CD14-positive monocyte (primary cell): ENCODE results near the gene CLDN1. TPM values are rescaled to one million over a fixed set of nuclear protein-coding genes. Genes with fewer than 3 reads are reported as not detected.

Experiments
- DNase-seq, 3 donors: peaks; one replicate each; pipeline ENCODE4 v3.0.0-alpha.2; 2011 to 2022
- H2AFZ ChIP-seq: 2 replicates; pipeline ENCODE4 v1.6.0; 2012; ENCODE audit warnings: mild to moderate bottlenecking, low read depth, low read length, inconsistent platforms; ENCODE audit not compliant: insufficient read depth, poor library complexity, severe bottlenecking
- H3K27ac ChIP-seq, 2 donors: 1 replicate in 1 of 2; 2 replicates in 1 of 2; pipeline ENCODE4 v1.5.1; 2012 to 2013; ENCODE audit warnings: low read length in 2 of 2, control low read depth in 1 of 2, inconsistent platforms in 1 of 2, low read depth in 1 of 2, mild to moderate bottlenecking in 1 of 2
- H3K27me3 ChIP-seq, 2 donors: one replicate each; pipeline versions ENCODE4 v1.6.0 to v1.6.1; 2011 to 2013; ENCODE audit warnings: low read length in 2 of 2; ENCODE audit not compliant: control insufficient read depth in 2 of 2, insufficient read depth in 2 of 2
- H3K36me3 ChIP-seq, 2 donors: replicated peaks in 1 of 2; 1 replicate in 1 of 2; 2 replicates in 1 of 2; pipeline versions ENCODE4 v1.5.1 to v1.6.1; 2012 to 2013; ENCODE audit warnings: low read length in 2 of 2, control low read depth in 1 of 2, inconsistent platforms in 1 of 2, mild to moderate bottlenecking in 1 of 2; ENCODE audit not compliant: insufficient read depth in 2 of 2, control insufficient read depth in 1 of 2
- H3K4me1 ChIP-seq, 2 donors: 1 replicate in 1 of 2; 2 replicates in 1 of 2; pipeline versions ENCODE4 v1.5.1 to v1.6.1; 2012 to 2013; ENCODE audit warnings: low read length in 2 of 2, control low read depth in 1 of 2, inconsistent platforms in 1 of 2, mild to moderate bottlenecking in 1 of 2, moderate library complexity in 1 of 2; ENCODE audit not compliant: insufficient read depth in 2 of 2, control insufficient read depth in 1 of 2
- H3K4me2 ChIP-seq: replicated peaks from 2 replicates; pipeline ENCODE3; 2012; ENCODE audit warnings: low read length, moderate library complexity, mild to moderate bottlenecking; ENCODE audit not compliant: poor library complexity, severe bottlenecking; ENCODE audit errors: extremely low read depth
- H3K4me3 ChIP-seq, 3 experiments: fragments of 200-600 bp in 1 of 3; sonication (generic) in 1 of 3; replicated peaks in 1 of 3; 1 replicate in 2 of 3; 2 replicates in 1 of 3; pipeline ENCODE4 v1.5.1; 2011 to 2013; ENCODE audit warnings: low read length in 3 of 3, mild to moderate bottlenecking in 3 of 3, control low read depth in 2 of 3, low read depth in 2 of 3, inconsistent platforms in 1 of 3, moderate library complexity in 1 of 3
- H3K79me2 ChIP-seq: 2 replicates; pipeline ENCODE4 v1.6.0; 2012; ENCODE audit warnings: mild to moderate bottlenecking, control low read depth, inconsistent platforms, low read length, moderate library complexity; ENCODE audit not compliant: insufficient read depth
- H3K9ac ChIP-seq: 2 replicates; pipeline ENCODE4 v1.6.0; 2017; ENCODE audit warnings: low read length, mild to moderate bottlenecking; ENCODE audit not compliant: insufficient read depth, poor library complexity, severe bottlenecking
- H3K9me3 ChIP-seq, 2 donors: replicated peaks in 1 of 2; 1 replicate in 1 of 2; 2 replicates in 1 of 2; pipeline versions ENCODE4 v1.5.1 to v1.6.1; 2012 to 2013; ENCODE audit warnings: low read length in 2 of 2, control low read depth in 1 of 2; ENCODE audit not compliant: control insufficient read depth in 1 of 2, insufficient read depth in 1 of 2
- H4K20me1 ChIP-seq: 2 replicates; pipeline ENCODE4 v1.6.0; 2012; ENCODE audit warnings: mild to moderate bottlenecking, low read length, control low read depth, moderate library complexity; ENCODE audit not compliant: insufficient read depth
- H3K27ac Mint-ChIP-seq, 7 donors: one replicate each; pipeline ENCODE4 v1.8.0; 2020; ENCODE audit warnings: mild to moderate bottlenecking in 7 of 7, mixed read lengths in 7 of 7, moderate library complexity in 6 of 7, inconsistent platforms in 2 of 7
- H3K27me3 Mint-ChIP-seq, 3 donors: one replicate each; pipeline ENCODE4 v1.8.0; 2021 to 2022; ENCODE audit warnings: low read depth in 3 of 3, mild to moderate bottlenecking in 3 of 3, mixed read lengths in 3 of 3, moderate library complexity in 3 of 3, inconsistent platforms in 1 of 3
- H3K36me3 Mint-ChIP-seq, 2 donors: one replicate each; pipeline ENCODE4 v1.8.0; 2020; ENCODE audit warnings: mixed read lengths in 2 of 2, inconsistent platforms in 1 of 2, mild to moderate bottlenecking in 1 of 2
- H3K4me1 Mint-ChIP-seq: one replicate; pipeline ENCODE4 v1.8.0; 2020; ENCODE audit warnings: mild to moderate bottlenecking, mixed read lengths
- H3K4me3 Mint-ChIP-seq, 2 donors: one replicate each; pipeline ENCODE4 v1.8.0; 2020; ENCODE audit warnings: mild to moderate bottlenecking in 2 of 2, mixed read lengths in 2 of 2, moderate library complexity in 1 of 2
- H3K9me3 Mint-ChIP-seq, 7 donors: one replicate each; pipeline ENCODE4 v1.8.0; 2020 to 2022; ENCODE audit warnings: mixed read lengths in 7 of 7, mild to moderate bottlenecking in 6 of 7, moderate library complexity in 6 of 7, inconsistent platforms in 2 of 7
- WGBS: methylation state at CpG from one replicate; pipeline ENCODE4 v1.1.5; 2013; ENCODE audit warnings: missing lambda C conversion rate; ENCODE audit not compliant: insufficient coverage; 5-methylcytosine and 5-hydroxymethylcytosine counted together
- intact Hi-C, 2 donors: fragments of 100-400 bp; cut with micrococcal nuclease; formaldehyde crosslinking; loops; one replicate each; pipeline versions ENCODE4 v1.15.0 to v1.15.1; 2023
- polyA plus RNA-seq, 3 donors: library from polyadenylated mRNA; depleted of rRNA in 1 of 3; unstranded in 2 of 3; stranded (reverse) in 1 of 3; fragments of 300-500 nt in 2 of 3; fragments of >200 nt in 1 of 3; fragmentation: Illumina TruSeq in 2 of 3; gene quantifications; 1 replicate in 2 of 3; 2 replicates in 1 of 3; pipeline ENCODE4 v1.2.3, GENCODE V29; 2012 to 2021
- TF ChIP-seq, protein P1 (sequence below): fragments of 200-600 bp; IDR thresholded peaks from one replicate; pipeline ENCODE4 v1.8.0; 2022; ENCODE audit warnings: antibody characterized with exemption, mild to moderate bottlenecking

CLDN1 gene
- polyA plus RNA-seq, 3 donors, result not detected

DNA sequence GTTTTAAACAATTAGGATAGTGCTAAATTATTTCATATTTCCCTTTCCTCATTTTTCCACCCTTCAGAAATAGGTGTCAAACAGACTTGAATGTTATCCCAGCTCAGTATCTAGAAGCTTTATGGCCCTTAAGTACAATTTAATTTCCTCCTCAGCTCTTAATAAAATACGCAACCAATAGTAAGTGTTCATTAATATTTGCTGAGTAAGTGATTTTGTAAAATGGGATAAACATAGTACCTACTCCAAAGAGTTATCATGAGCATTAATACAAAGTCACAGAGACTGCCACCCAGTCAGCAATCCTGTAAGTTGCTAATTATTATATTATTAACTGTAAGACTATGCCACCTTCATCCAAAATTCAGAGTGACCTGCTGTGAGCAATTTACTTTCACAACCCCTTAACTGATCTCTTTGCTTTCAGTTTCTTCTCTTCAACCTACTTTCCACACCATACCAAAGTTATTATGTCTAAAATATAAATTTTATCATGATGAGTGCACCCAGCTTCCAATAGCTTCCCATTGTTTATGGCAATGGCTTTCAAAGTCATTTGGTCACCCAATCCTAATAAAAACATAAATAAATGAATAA, 30.7 kb upstream of the CLDN1 start:
- H3K4me1 Mint-ChIP-seq, result no peaks in the 10 kb centered on the region
- no peak for DNase-seq
- Histone ChIP-seq H3K27ac (no peak overlapping the region), H3K79me2 (no peaks in the 10 kb centered on the region), H3K4me1 (no peaks in the 10 kb centered on the region), H3K4me2 (no peak overlapping the region), H3K9me3 (no peaks in the 10 kb centered on the region), H4K20me1 (no peaks in the 10 kb centered on the region), H3K27me3 (no peaks in the 10 kb centered on the region), H2AFZ (no peak overlapping the region), H3K4me3 (no peak overlapping the region), H3K9ac (no peak overlapping the region), H3K36me3 (no peaks in the 10 kb centered on the region)
- H3K36me3 Mint-ChIP-seq, result no peaks in the 10 kb centered on the region
- H3K4me3 Mint-ChIP-seq, result no peak overlapping the region
- intact Hi-C loops, result no loop called here
- H3K27ac Mint-ChIP-seq, result no peak overlapping the region
- WGBS, result no CpG with 5 or more reads among the region's 1 CpG
- TF ChIP-seq, protein P1, sequence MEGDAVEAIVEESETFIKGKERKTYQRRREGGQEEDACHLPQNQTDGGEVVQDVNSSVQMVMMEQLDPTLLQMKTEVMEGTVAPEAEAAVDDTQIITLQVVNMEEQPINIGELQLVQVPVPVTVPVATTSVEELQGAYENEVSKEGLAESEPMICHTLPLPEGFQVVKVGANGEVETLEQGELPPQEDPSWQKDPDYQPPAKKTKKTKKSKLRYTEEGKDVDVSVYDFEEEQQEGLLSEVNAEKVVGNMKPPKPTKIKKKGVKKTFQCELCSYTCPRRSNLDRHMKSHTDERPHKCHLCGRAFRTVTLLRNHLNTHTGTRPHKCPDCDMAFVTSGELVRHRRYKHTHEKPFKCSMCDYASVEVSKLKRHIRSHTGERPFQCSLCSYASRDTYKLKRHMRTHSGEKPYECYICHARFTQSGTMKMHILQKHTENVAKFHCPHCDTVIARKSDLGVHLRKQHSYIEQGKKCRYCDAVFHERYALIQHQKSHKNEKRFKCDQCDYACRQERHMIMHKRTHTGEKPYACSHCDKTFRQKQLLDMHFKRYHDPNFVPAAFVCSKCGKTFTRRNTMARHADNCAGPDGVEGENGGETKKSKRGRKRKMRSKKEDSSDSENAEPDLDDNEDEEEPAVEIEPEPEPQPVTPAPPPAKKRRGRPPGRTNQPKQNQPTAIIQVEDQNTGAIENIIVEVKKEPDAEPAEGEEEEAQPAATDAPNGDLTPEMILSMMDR, result no peak
- peaks cover 0 to 4% (median 0%) of the 10 kb centered on the region in 3 donors for H3K27me3 Mint-ChIP-seq
- H3K9me3 Mint-ChIP-seq, result peaks cover 0 to 6% (median 3%) of the 10 kb centered on the region in 7 donors

DNA sequence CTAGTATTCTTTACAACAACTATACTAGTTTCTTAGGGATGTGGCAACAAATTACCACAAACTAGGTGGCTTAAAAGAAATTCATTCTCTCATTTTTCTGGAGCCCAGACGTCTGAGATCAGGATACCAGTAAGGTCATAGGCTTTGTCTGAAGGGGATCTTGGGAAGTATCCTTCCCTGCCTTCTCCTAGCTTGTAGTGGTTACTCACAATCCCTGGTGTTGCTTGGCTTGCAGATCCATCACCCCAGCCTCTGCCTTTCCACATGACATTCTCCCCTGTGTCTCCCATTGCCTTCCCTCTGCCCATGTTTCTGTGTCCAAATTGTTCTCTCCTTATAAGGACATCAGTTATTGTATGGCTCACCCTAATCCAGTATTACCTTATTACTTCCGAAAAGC, 24.3 kb upstream of the CLDN1 start:
- H3K4me1 Mint-ChIP-seq, result no peaks in the 10 kb centered on the region
- H4K20me1 ChIP-seq, result no peaks in the 10 kb centered on the region
- H3K36me3 Mint-ChIP-seq, result no peaks in the 10 kb centered on the region
- no peak for DNase-seq
- peaks cover 0 to 7% (median 5%) of the 10 kb centered on the region in 7 donors for H3K9me3 Mint-ChIP-seq
- no peak overlapping the region for H3K9ac ChIP-seq
- H3K9me3 ChIP-seq, result no peaks in the 10 kb centered on the region
- H3K36me3 ChIP-seq, result no peaks in the 10 kb centered on the region
- H3K27ac Mint-ChIP-seq, result no peak overlapping the region
- no peak overlapping the region for H3K4me3 ChIP-seq
- H3K4me3 Mint-ChIP-seq, result no peak overlapping the region
- no peaks in the 10 kb centered on the region for H3K4me1 ChIP-seq
- intact Hi-C loops, result no loop called here
- no peak overlapping the region for H3K27ac ChIP-seq
- no peaks in the 10 kb centered on the region for H3K27me3 ChIP-seq
- H3K79me2 ChIP-seq, result no peaks in the 10 kb centered on the region
- TF ChIP-seq, protein P1, result no peak
- WGBS, result no CpG with 5 or more reads among the region's 2 CpGs
- H3K4me2 ChIP-seq, result no peak overlapping the region
- H2AFZ ChIP-seq, result no peak overlapping the region
- H3K27me3 Mint-ChIP-seq, result peaks cover 0 to 4% (median 0%) of the 10 kb centered on the region in 3 donors
